HEK293 (cell line): ENCODE results near the gene PRSS58.

Experiments
- CTCF ChIA-PET: fragments of 350-600 bp; formaldehyde crosslinking; extraction: SDS; loops from one replicate; lab custom pipeline; 2021; ENCODE audit warnings: antibody characterized with exemption; lab: Yijun Ruan, JAX
- POLR2A ChIA-PET: fragments of 300-600 bp; formaldehyde crosslinking; extraction: SDS; loops from one replicate; lab custom pipeline; 2020; ENCODE audit warnings: antibody characterized with exemption, inconsistent platforms; lab: Yijun Ruan, JAX
- H3K27ac ChIP-seq: fragments of 200-500 bp; sonication (Bioruptor generic); 2 replicates; pipeline ENCODE4 v1.5.1; 2014; ENCODE audit warnings: low read depth, low read length, control low read depth, inconsistent platforms; ENCODE audit errors: extremely low read depth
- H3K36me3 ChIP-seq, 2 experiments: fragments of 200-500 bp in 1 of 2; sonication (Bioruptor generic) in 1 of 2; 1 replicate in 1 of 2; 2 replicates in 1 of 2; pipeline ENCODE4 v1.5.1; 2014 to 2017; ENCODE audit warnings: inconsistent platforms in 2 of 2, low read length in 2 of 2; ENCODE audit not compliant: control insufficient read depth in 2 of 2, insufficient read depth in 1 of 2
- H3K4me1 ChIP-seq: fragments of 200-500 bp; sonication (Bioruptor generic); 2 replicates; pipeline ENCODE4 v1.5.1; 2014; ENCODE audit warnings: mild to moderate bottlenecking, low read length, inconsistent platforms; ENCODE audit not compliant: control insufficient read depth, insufficient read depth
- H3K4me3 ChIP-seq: 2 replicates; pipeline ENCODE4 v1.5.1; 2011; ENCODE audit warnings: low read depth, mild to moderate bottlenecking, control low read depth, low read length, moderate library complexity
- H3K9me3 ChIP-seq: fragments of 200-500 bp; sonication (Bioruptor generic); 2 replicates; pipeline ENCODE4 v1.5.1; 2014; ENCODE audit warnings: low read depth, low read length, inconsistent platforms; ENCODE audit not compliant: control insufficient read depth, insufficient read depth
- SP2 ChIP-seq: fragments of 450-650 bp; formaldehyde crosslinking; IDR thresholded peaks from 2 replicates; pipeline ENCODE4 v1.5.1; 2016; ENCODE audit warnings: missing biosample characterization, missing genetic modification characterization

Gene PRSS58

GRCh38 chr7:142228537-142229104 is 29.2 kb downstream of the PRSS58 start:
- no peaks in the 10 kb centered on the region for H3K9me3 ChIP-seq
- no peaks in the 10 kb centered on the region for H3K4me1 ChIP-seq
- H3K36me3 ChIP-seq = no peaks in the 10 kb centered on the region
- ChIA-PET POLR2A (no interaction called here), CTCF (interaction anchor here (1.8 kb wide), 1 partner anchor 252 kb away, joined by 7 read pairs; no protein-coding TSS in a partner anchor)
- no peak for TF ChIP-seq SP2 (tag by site-specific recombination)
- H3K27ac ChIP-seq = no peak overlapping the region
- no peak overlapping the region for H3K4me3 ChIP-seq
